HepG2 (cell line): ENCODE results near the gene HYPK. TPM values are rescaled to one million over a fixed set of nuclear protein-coding genes. Genes with fewer than 3 reads are reported as not detected.

Experiments used
- DR1 ChIP-seq: sonication (generic); formaldehyde crosslinking; IDR thresholded peaks from 2 replicates; pipeline ENCODE4 v1.8.0; 2021; ENCODE audit warnings: mild to moderate bottlenecking, missing genetic modification reagents, inconsistent platforms
- KAT8 ChIP-seq: IDR thresholded peaks from 2 replicates; pipeline ENCODE4 v1.6.1; 2016; ENCODE audit warnings: missing genetic modification reagents, missing compliant biosample characterization
- RBFOX2 ChIP-seq: fragments of 200-400 bp; formaldehyde crosslinking; IDR thresholded peaks from 2 replicates; pipeline ENCODE4 v1.6.1; 2017; ENCODE audit warnings: low read depth, mild to moderate bottlenecking, low read length
- RNF219 ChIP-seq: sonication (generic); formaldehyde crosslinking; IDR thresholded peaks from 2 replicates; pipeline ENCODE4 v1.5.0; 2020; ENCODE audit warnings: mild to moderate bottlenecking, missing genetic modification reagents
- SNAPC5 ChIP-seq: sonication (generic); formaldehyde crosslinking; IDR thresholded peaks from 2 replicates; pipeline ENCODE4 v1.8.1; 2023; ENCODE audit warnings: mild to moderate bottlenecking, missing genetic modification reagents, borderline replicate concordance
- STAT6 ChIP-seq: sonication (generic); formaldehyde crosslinking; IDR thresholded peaks from 2 replicates; pipeline ENCODE4 v1.4.0; 2020; ENCODE audit warnings: missing genetic modification reagents, mild to moderate bottlenecking, borderline replicate concordance
- ZBTB10 ChIP-seq: sonication (generic); formaldehyde crosslinking; IDR thresholded peaks from 2 replicates; pipeline ENCODE4 v1.4.0; 2020; ENCODE audit warnings: missing genetic modification reagents, borderline replicate concordance
- ZGPAT ChIP-seq: IDR thresholded peaks from 2 replicates; pipeline ENCODE4 v1.6.1; 2016; ENCODE audit warnings: mild to moderate bottlenecking
- ZNF10 ChIP-seq: sonication (generic); formaldehyde crosslinking; IDR thresholded peaks from 2 replicates; pipeline ENCODE4 v1.4.0; 2020; ENCODE audit warnings: mild to moderate bottlenecking, low read depth, missing genetic modification reagents, borderline replicate concordance
- ZNF280B ChIP-seq: sonication (generic); formaldehyde crosslinking; IDR thresholded peaks from 2 replicates; pipeline ENCODE4 v1.5.0; 2020; ENCODE audit warnings: missing genetic modification reagents, mild to moderate bottlenecking, borderline replicate concordance
- ZNF496 ChIP-seq: sonication (generic); formaldehyde crosslinking; IDR thresholded peaks from 2 replicates; pipeline ENCODE4 v1.8.1; 2023; ENCODE audit warnings: mild to moderate bottlenecking, moderate library complexity, missing genetic modification reagents; ENCODE audit not compliant: insufficient replicate concordance
- ZNF629 ChIP-seq: sonication (generic); formaldehyde crosslinking; conservative IDR thresholded peaks from 2 replicates; pipeline ENCODE4 v1.5.0; 2020; ENCODE audit warnings: missing genetic modification reagents
- ZNF713 ChIP-seq: sonication (generic); formaldehyde crosslinking; IDR thresholded peaks from 2 replicates; pipeline ENCODE4 v1.4.0; 2020; ENCODE audit warnings: mild to moderate bottlenecking, missing genetic modification reagents
- ZNF740 ChIP-seq: sonication (generic); formaldehyde crosslinking; IDR thresholded peaks from 2 replicates; pipeline ENCODE4 v1.4.0; 2020; ENCODE audit warnings: missing genetic modification reagents
- ZNF781 ChIP-seq: sonication (generic); formaldehyde crosslinking; IDR thresholded peaks from 2 replicates; pipeline ENCODE4 v1.5.1; 2020; ENCODE audit warnings: borderline replicate concordance, mild to moderate bottlenecking, missing genetic modification reagents; ENCODE audit errors: not compliant biosample characterization
- polyA plus RNA-seq, 8 experiments: library from polyadenylated mRNA; depleted of rRNA in 3 of 8; stranded (reverse) in 7 of 8; unstranded in 1 of 8; fragments of >200 nt; fragmentation: Illumina TruSeq in 4 of 8; extraction: Trizol in 4 of 8; gene quantifications; 2 replicates each; pipeline versions ENCODE4 v1.2.1 to v1.2.3, GENCODE V29; 2011 to 2016; ENCODE audit warnings: low read depth in 4 of 8, missing spikeins in 1 of 8, mixed read lengths in 1 of 8; ENCODE audit not compliant: insufficient read depth in 1 of 8
- total RNA-seq, 5 experiments: library from RNA; depleted of rRNA; stranded (reverse); fragments of >200 nt; fragmentation: Illumina TruSeq; extraction: Trizol; gene quantifications; 2 replicates each; pipeline ENCODE4 v1.2.3, GENCODE V29; 2016; ENCODE audit warnings: low read depth in 1 of 5

HYPK gene
- total and polyA plus RNA-seq, 2 of the 13 experiments (the other 11 are each of a cell fraction or from before 2014, with no cell fraction given) = 13.5 to 16.5 TPM

GRCh38 chr15:43791993-43792760, 8.2 kb upstream of the HYPK start, which contains the start of gene SERF2 (continued):
- TF ChIP-seq ZBTB10 = peak; percentile 92; the same call in 1 of the 2 replicates
- peak; percentile 78; the same call in 1 of the 2 replicates for TF ChIP-seq DR1 (CRISPR knock-in tag)
- no peak for TF ChIP-seq ZNF629 (CRISPR knock-in tag)
- peak; percentile 98 for TF ChIP-seq RBFOX2
- TF ChIP-seq ZNF280B (CRISPR knock-in tag) = no peak
- peak; percentile 46 for TF ChIP-seq KAT8 (CRISPR knock-in tag)
- TF ChIP-seq ZGPAT (CRISPR knock-in tag) = peak; percentile 82
- TF ChIP-seq ZNF781 (CRISPR knock-in tag) = no peak
- no peak for TF ChIP-seq SNAPC5
- peak; percentile 88; the same call in 1 of the 2 replicates for TF ChIP-seq STAT6 (CRISPR knock-in tag)
- TF ChIP-seq RNF219 (CRISPR knock-in tag) = no peak
- peak; percentile 85 for TF ChIP-seq ZNF740 (CRISPR knock-in tag)
- no peak for TF ChIP-seq ZNF496 (CRISPR knock-in tag)
- TF ChIP-seq ZNF10 = no peak
- peak; percentile 73; the same call in 1 of the 2 replicates for TF ChIP-seq ZNF713 (CRISPR knock-in tag)
